Kidney capillary endothelial cell (primary cell): Measurements from ENCODE around the gene SORCS3.

Experiments
- DNase-seq: peaks from one replicate; pipeline ENCODE4 v3.0.0-alpha.2; 2018; ENCODE audit warnings: low spot score

Gene SORCS3

GRCh38 chr10:104922810-104923209, 281.7 kb downstream of the SORCS3 start:
- DNase-seq, result no peak

GRCh38 chr10:104923501-104923900, 282.4 kb downstream of the SORCS3 start:
- no peak for DNase-seq

DNA sequence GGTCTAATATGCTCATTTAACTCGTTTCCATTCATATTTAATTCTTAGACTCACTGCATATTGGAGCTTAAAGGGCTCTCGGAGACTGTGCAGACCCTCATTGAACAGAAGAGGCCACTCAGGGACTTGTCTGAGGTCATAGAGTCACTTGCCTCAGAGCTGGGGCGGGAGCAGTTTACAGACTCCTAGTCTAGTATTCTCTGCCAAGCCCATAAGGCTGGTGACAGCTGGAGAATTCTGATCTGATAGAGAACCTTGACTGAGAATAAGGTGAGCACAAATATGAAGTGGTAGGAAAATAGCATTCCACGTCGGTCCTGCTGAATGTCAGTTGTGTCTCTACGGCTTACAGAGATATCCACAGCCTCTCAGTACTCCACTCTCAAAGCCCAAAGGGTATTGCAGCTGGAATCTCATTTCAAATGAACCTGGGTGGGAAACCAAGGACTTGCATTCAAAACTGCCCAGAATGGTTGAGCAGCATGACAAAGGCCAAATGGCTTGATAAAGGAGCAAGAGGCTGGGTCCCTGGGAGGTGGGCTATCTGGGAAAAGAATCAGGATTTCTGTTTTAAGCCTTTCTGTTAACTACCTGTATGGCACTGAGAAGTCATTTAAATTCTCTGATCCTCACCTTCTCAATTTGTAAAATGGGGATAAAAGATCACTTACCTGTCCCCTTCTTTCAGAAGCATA, 283.2 kb downstream of the SORCS3 start:
- no peak for DNase-seq

DNA sequence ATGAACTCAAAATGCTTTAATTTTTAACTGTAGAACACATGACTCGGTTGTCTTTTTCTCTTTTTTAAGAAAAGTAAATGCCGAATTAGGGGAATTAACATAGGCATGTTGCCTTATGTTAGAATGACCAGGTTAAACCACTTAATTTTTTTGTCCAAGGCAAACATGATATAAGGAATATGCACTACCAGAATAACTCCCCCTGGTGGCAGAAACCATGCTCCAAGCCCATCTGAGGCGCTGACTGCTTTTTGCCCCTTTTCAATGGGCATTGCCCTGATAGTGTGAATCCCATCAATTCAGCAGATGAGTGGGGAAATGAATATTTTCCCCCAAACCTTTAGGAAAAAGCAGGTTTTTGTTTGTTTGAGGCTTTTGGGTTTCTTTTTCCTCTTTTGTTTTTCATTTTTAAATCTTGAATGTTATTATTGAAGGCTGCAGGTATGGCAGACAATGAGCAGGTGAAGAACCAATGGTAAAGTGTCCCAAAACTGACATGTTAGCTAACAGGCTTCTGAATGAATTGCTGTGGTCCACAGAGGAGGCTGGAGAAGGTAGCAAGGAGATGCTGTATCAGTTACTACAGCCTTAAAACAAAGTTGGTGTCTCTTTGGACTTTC, 284.3 kb downstream of the SORCS3 start:
- peak; percentile 23 for DNase-seq

- no peak for DNase-seq
These were observed 287.6 kb downstream of the SORCS3 start for GRCh38 chr10:104928734-104929133.

DNA sequence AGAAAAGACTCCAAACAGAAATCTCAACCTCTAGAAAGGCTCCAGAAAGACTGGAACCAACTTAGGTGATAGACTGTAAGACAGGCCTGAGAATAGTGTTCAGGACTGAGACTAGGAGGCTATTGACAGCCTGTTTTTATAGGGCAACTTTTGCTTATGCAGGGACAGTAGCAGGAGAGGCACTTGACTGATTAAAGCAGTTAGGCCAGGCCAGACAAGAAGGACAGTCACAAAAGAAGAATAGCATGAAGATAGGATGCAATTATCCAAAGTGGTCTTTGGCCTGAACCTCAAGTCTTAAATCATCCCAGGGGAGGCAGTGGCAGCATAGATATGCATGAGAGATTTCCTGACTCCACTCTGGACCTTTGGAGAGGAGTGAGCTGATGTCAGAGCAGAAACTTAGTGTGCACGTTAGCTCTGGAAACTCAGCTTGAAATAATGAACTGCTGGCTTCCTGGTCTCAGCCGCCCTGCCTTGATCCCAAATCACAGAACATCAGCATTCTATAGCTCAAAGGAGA, 290.6 kb downstream of the SORCS3 start:
- no peak for DNase-seq

DNA sequence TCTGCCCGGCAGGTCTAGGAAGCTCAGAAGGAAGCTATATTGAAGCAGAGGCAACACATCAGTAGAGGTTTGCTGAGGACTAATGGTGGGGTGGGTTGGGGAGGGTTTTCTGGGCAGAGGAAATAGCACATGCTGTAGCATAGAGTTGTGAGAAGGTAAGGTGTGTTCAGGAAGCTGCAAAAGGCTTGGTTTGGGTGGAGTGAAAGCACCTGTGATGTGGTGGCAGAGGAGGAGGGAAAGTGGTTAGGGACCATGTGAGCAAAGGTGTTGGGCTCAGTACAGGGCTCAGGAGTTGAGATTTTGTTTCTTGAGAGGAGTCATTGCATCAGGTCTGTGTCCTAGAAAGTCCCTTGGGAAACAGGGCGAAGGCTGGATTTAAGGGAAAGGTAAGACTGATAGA, 294.6 kb downstream of the SORCS3 start:
- no peak for DNase-seq

- DNase-seq, result peak; percentile 7
These were observed 296.5 kb downstream of the SORCS3 start for GRCh38 chr10:104937567-104937966.

DNA sequence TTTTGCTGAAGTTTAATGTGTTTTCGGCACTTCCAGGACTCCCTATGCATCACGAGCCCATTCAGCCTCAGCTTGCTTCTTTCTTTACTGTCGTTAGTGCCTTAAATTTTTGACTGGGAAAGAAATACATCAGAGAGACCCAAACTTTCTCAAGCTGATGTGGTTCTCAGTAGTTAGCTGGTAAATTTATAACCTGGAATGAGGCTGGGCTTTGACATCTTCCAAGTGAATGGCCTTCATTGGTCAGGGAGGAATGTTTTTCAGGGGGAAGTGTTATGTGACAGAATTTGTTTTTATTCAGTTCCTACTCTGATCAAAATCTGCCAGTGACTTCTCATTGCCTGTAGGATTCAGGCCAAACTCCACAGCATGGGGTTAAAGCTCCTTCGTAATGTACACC, 296.9 kb downstream of the SORCS3 start:
- no peak for DNase-seq

GRCh38 chr10:104941662-104942061, 300.6 kb downstream of the SORCS3 start:
- no peak for DNase-seq

- no peak for DNase-seq
These were observed 306.2 kb downstream of the SORCS3 start for GRCh38 chr10:104947314-104947713.

GRCh38 chr10:104957178-104957841, 316.2 kb downstream of the SORCS3 start:
- DNase-seq, result no peak

DNA sequence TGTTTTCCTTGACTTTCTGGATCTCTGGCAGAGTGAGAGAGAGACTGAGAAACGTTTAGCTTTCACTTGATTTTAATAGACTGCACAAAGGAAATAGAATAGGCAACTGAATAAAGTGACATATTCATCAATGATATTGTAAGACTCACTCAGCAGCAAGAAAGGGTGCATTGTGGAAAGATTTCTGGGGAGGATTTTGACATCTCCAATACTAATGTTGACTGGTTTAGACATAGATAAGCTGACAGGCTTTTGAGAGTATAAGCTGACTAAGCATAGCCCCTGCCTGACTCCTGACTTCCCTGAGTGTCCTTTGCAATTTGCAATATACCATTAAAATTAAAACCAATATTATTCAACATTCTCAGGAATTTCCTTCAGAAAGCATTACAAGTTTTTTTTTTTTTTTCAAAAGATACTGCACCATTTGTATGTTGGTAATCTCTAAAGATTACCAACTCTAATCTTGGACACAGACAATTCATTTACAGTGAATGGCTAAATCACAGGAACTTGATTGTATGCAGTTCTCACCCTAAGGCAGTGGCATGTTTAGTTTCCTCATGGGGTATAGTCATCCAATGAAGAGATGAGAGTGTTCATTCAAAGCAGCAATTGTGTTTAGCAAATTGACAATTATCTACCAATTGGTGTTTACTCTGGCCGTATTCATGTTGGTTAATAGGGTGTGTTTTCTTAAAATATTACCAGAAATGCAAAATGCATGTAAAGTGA, 325.6 kb downstream of the SORCS3 start:
- DNase-seq, result no peak

DNA sequence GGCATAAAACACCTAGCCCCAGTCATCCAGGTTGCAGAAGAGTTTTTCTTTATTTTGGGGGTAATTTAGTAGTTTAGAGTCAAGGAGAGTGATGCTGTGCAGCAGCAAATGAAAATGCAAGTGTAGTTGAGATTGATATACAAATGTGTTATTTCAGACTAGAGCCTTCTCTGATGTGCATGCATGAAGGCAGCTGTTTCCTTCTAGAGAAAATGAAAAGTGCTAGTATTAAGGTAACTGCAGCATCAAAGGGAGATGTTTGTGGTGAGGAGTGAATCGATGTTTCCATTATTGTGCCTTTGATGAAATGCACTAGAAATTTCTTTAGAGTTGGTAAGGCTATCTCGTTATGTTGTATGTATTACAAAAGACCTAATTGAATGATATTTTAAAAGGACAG, 339.3 kb downstream of the SORCS3 start:
- DNase-seq, result no peak

DNA sequence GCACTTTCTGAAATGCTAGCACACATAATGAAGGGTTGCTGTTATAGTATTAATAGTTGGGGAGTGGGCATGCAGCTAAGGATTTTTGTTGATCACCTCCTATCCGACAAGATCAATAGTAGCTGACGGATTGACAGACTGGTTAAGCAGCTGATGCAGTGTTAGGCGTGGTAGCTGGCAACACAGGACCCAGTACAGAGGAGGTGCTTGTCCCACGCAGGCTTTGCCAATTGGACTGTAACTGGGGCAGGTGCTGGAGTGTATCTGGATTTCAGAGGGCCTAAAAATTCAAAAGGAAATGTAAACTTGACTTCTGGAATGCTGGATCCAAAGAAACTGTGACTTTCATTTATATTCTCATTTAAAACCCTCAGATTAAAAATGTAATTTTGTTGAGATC, 340.9 kb downstream of the SORCS3 start:
- no peak for DNase-seq

DNA sequence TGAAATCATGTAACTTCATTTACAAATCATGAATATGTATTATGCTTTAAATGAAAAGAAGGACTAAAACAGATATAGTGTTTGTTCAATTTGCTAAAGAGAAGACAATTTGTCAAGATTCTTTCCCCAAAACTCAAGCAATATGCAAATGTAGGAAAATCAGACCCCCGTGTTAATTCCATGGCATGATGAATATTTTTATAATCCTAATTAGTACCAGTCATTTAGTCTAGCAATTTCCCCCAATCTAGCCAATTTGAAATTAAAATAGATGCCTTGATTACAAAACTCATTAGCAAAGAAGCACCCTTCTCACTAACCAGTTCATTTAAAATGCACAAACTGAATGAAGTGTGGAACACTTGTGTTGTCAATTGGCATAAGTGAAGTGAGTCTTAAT, 347.6 kb downstream of the SORCS3 start:
- no peak for DNase-seq

DNA sequence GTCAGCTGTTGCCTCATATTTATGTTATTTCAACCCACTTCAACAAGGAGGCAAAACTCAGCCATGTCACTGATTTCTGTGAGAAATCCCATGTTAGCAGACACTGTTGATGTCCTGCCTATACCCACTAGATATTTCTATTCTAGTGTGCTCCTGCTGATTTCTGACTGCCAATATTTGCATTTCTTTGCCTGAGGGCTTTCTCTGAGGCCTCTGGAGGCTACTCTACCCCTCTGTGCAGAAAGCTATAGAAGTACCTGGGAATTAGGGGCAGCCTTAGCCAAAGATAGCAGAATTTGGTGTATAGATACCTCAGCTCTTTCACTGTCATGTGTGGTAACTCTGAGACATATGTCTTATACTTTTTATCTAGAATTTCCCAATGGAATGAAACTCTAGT, 348.8 kb downstream of the SORCS3 start:
- no peak for DNase-seq

- DNase-seq, result no peak
These were observed 352.0 kb downstream of the SORCS3 start for GRCh38 chr10:104993085-104993484.

DNA sequence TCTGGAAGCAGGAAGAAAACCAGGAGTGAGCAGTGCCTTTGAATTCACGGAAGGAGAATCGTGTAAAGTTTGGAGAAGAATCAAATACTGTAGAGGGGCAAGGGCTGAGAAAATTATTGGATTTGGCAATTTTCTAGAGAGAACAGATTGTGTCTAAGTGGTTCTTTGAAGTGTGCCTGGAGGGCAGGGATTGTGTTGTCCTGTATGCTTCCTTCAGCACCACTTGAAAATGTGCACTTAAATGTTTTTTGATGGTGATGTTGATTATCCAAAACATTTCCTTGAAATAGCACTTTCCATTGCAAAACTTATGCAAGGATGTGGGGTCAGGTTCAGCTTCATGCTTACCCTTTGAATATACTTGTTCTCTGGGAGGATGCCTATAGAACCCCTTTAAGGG, 360.2 kb downstream of the SORCS3 start:
- DNase-seq, result no peak

DNA sequence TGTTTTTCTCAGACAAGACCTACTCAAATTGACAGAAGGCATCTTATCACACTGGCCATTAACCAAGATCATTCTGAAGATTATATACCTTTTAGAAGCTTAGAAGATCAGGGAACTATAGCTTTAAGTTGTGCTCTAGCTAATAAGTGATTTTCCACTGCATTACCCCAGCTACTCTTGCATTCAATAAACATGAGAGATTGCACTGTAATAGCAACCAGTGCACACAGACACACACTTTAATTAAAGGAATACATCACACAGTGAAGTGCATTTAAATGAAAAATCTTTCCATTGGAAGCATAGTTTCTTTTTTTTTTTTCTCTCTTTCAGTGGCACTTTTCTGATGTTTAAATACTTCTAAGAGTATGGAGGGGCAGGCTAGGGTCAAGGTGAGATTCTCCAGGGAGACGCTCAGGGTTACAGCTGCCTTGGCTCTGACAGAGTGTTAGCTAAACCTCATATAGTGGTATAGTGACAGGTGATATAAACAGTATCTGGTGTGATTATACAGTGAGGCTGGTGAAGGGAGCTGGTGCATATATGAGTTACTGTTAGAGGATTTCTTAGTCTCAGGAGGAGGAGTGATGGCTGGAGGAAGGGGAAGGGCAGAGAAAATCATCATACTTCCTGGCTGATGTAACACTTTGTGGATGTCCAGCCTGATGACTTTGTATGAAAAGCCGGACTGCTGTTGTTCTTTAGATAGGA, 369.5 kb downstream of the SORCS3 start:
- DNase-seq, result no peak

DNA sequence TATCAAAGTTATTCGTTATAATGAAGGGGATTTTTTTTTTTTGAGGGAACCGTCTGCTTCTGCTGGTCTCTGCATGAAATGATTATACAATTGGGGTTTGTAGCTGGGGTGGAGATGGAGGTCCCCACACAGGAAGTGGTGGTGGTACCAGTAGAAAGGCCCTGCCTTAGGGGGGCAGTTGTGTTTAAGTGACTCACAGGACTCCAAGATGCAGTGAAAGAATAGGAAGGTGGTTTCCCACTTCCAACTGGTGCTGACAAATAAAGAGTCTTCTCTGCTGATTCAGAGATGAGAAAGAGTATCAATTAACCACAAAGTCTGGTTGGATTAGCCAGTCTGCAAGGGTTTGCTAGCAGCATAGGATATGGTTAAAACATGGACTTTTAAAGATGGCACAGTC, 376.0 kb downstream of the SORCS3 start:
- no peak for DNase-seq

GRCh38 chr10:105017691-105018090, 376.6 kb downstream of the SORCS3 start:
- no peak for DNase-seq
